Skeletal muscle satellite cell (primary cell): ENCODE measurements around the gene PDE6B.

Experiments used
- H3K27me3 ChIP-seq: 2 replicates; pipeline ENCODE4 v1.7.0; 2013; ENCODE audit warnings: low read length; ENCODE audit not compliant: control insufficient read depth, insufficient read depth
- H3K36me3 ChIP-seq: 2 replicates; pipeline ENCODE4 v1.7.0; 2013; ENCODE audit warnings: mild to moderate bottlenecking, control low read depth, low read length; ENCODE audit not compliant: insufficient read depth
- H3K4me1 ChIP-seq: 2 replicates; pipeline ENCODE4 v1.7.0; 2013; ENCODE audit warnings: low read length; ENCODE audit not compliant: control insufficient read depth, insufficient read depth
- H3K4me2 ChIP-seq: 2 replicates; pipeline ENCODE4 v1.7.0; 2013; ENCODE audit warnings: mild to moderate bottlenecking, low read length
- H3K4me3 ChIP-seq: 2 replicates; pipeline ENCODE4 v1.7.0; 2013; ENCODE audit warnings: low read length
- H3K9ac ChIP-seq: 2 replicates; pipeline ENCODE4 v1.7.0; 2013; ENCODE audit warnings: mild to moderate bottlenecking, low read depth, low read length, moderate library complexity
- H3K9me3 ChIP-seq: replicated peaks from 2 replicates; pipeline ENCODE4 v1.7.0; 2013; ENCODE audit warnings: mild to moderate bottlenecking, control low read depth, low read length

PDE6B gene

DNA sequence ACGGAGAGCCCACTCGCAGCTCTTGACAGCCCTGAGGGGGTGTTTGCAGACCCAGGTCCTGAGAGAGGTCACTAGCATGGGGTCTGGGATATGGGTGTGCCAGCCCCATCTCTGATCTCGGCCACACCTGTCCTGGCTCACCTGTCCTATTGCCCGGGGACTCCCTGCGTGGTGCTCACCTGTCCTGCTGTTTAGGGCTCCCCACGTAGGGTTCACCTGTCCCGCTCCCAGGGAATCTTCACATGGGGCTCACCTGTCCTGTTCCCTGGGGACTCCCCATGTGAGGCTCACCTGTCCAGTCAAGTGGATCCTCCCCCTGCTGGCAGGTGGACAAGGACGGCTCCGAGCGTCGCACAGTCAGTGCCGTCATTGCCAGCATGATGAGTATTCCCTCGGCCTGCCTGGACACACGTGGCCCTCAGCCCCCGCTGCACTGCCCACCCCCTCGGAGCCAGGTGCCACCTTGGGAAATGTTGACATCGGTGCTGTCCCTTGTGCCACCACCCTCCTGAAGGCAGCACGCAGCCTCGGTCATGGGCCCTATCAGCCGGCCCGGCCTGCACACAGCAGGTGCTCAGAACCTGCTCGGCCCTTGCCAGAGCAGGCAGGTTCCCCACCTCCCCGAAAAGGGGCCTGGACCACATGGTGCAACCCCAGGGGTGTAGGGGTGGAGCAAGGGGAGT lies 57.3 kb downstream of the PDE6B start:
- H3K9ac ChIP-seq, result no peak overlapping the region
- H3K4me1 ChIP-seq, result peaks cover 39% of the 10 kb centered on the region
- H3K4me2 ChIP-seq, result no peak overlapping the region
- H3K4me3 ChIP-seq, result no peak overlapping the region
- no peaks in the 10 kb centered on the region for H3K27me3 ChIP-seq
- H3K36me3 ChIP-seq, result no peaks in the 10 kb centered on the region
- H3K9me3 ChIP-seq, result no peaks in the 10 kb centered on the region

DNA sequence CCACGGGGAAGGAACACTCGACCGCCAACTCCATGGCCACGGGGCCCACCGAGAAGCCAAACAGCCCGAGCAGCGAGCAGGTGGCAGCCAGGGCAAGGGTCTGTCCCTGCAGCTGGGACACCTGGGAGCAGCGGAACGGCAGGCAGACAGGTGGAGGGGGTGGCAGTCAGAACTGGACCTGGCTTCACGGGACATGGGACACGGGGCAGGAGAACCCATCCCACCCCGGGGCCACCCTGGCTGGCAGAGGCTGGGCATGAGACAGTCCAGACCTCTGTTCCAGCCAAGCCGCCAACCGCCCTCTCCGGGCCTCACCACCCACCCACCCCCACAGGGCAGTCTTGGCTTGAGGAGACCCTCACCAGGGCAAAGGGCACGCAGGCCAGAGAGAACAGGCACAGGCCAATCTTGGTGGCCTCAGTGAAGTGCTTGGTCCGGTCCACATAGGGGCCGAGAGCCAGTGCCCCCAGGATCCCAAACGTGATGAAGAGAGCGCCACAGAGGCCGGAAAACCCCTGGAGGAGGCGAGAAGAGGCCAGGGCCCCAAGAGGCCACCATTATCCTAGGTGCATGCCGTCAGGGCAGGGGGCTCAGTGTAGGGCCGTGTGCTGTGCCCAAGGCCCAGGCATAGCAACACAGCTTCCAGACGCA lies 58.0 kb downstream of the PDE6B start:
- Histone ChIP-seq H3K4me1 (peaks cover 39% of the 10 kb centered on the region), H3K36me3 (no peaks in the 10 kb centered on the region), H3K4me2 (no peak overlapping the region), H3K27me3 (no peaks in the 10 kb centered on the region), H3K4me3 (no peak overlapping the region), H3K9me3 (no peaks in the 10 kb centered on the region), H3K9ac (no peak overlapping the region)

DNA sequence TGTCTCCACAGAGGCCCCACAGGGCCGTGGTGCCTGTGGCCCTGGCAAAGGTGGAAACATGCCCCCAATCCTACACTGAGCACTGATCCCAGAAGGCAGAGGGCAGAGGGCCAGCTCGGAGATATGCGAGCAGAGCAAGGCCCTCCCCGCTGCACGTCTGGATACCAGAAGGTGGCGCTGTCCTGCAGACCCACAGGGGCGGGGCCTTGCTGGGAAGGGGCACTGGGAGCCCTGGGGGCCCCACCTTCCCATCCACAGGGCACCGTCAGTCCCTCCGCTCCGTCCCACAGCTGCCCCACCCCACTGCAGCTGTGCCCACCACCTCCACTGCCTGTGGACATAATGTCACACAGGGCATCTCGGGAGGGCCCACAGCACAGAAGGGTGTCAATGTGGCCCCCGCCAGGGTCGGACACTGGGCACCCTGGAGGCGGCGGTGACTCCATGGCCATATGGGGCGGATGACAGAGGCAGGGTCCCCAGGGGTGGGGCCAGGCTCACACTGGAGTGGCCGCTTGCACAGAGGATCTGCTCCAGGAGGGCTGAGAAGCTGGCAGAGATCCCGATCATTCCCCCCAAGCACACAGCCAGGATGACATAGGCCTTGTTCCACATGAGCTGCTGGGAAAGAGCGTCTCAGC lies 58.7 kb downstream of the PDE6B start:
- Histone ChIP-seq H3K4me3 (no peak overlapping the region), H3K4me2 (no peak overlapping the region), H3K9ac (no peak overlapping the region), H3K36me3 (no peaks in the 10 kb centered on the region), H3K27me3 (no peaks in the 10 kb centered on the region), H3K9me3 (no peaks in the 10 kb centered on the region), H3K4me1 (peaks cover 43% of the 10 kb centered on the region)

DNA sequence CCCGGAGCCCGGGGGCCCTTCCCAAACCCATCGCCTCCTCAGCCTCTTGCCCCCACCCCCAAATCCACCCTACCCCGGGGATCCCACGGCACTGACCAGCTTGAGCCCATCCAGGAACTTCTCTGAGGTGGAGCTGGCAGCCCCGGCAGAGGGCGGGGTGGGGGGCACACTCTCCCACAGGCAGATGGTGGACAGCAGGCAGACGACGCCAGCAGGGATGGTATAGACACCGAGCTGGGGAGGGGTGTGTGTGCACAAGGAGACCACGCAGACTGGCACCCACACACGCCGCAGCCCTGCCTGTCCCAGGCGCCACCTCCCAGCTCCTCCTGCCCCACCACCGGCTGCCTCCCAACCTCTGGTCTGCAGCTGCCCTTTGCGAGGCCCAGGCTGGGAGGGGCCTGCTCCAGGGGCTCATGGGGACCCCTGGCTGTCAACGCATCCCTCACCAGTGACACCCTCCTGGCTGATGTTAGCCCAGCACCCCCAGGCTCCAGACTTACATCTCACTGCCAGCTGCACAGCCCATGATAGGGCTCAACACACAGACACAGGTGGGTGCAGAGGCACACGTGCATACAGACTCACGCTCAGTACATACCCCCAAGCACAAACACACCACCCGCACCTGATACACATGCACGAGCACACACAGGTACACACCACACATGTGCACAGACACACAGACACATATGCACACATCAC lies 59.4 kb downstream of the PDE6B start:
- Histone ChIP-seq H3K36me3 (no peaks in the 10 kb centered on the region), H3K4me1 (peaks cover 43% of the 10 kb centered on the region), H3K4me2 (no peak overlapping the region), H3K9me3 (no peaks in the 10 kb centered on the region), H3K4me3 (no peak overlapping the region), H3K27me3 (no peaks in the 10 kb centered on the region), H3K9ac (no peak overlapping the region)

DNA sequence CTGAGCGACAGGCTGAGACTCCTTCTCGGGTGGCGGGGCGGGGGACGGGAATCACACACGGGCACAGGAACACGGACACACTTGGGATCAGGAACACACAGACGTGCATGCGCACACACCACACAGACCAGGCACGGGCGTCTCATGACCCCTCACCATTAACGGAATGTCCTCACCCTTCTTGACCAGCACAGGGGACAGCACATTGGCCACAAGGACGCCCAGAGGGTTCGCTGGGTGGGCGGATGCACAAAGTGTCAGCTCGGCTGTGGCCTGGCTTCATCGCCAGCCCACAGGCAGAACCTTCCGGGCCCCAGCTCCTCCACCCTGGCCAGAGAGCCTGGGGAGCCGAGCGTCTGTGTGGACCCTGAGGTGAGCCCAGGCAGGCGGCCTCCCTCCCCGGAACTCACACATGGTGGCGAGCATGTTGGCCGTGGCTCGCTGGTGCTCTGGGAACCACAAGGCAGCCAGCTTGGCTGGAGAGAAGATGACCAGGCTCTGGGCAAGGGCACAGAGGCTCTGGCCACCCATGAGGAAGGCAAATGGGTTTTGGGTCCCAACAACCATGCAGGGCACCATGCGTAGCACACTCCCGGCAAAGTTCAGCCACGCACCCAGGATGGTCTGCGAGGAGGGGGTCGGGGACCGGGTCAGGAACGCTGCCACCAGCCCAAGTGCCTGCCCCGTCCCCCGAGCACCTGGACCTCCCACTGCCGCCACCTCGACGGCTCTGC lies 60.5 kb downstream of the PDE6B start:
- H3K9ac ChIP-seq, result no peak overlapping the region
- no peak overlapping the region for H3K4me3 ChIP-seq
- H3K4me1 ChIP-seq, result peaks cover 38% of the 10 kb centered on the region
- no peak overlapping the region for H3K4me2 ChIP-seq
- no peaks in the 10 kb centered on the region for H3K9me3 ChIP-seq
- no peaks in the 10 kb centered on the region for H3K27me3 ChIP-seq
- no peaks in the 10 kb centered on the region for H3K36me3 ChIP-seq

DNA sequence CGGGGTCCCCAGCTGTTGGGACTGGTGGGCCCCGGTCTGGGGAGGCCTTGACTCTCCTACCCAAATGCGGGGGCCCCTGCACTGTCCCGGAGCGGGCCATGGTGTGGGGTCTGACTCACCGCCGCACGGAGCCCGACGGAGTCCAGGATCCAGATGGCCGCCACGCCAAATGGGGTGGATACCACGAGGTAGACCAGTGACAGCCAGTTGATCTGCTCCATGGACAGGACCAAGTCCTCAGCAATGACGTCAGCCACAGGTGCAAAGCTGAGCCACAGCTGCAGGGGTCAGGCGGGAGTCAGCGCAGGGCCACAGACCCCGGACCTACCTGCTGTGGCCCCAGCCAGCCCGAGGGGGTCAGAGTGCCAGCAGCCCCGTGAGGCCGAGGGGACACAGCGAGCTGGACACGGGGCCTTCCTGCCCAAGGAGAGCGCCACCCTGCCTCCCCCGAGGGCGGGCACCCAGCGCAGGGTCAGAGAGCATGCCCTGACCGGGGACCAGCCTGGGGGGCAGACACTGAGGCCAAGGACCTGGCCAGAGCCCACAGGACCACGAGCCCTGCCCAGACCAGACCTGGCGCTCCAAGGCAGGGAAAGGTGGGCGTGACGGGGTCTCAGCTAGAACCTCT lies 61.2 kb downstream of the PDE6B start:
- H3K27me3 ChIP-seq, result no peaks in the 10 kb centered on the region
- H3K4me2 ChIP-seq, result peak overlapping the region; percentile 79
- no peaks in the 10 kb centered on the region for H3K36me3 ChIP-seq
- no peak overlapping the region for H3K9ac ChIP-seq
- H3K4me3 ChIP-seq, result peak overlapping the region; percentile 47
- H3K4me1 ChIP-seq, result peaks cover 34% of the 10 kb centered on the region
- H3K9me3 ChIP-seq, result no peaks in the 10 kb centered on the region

DNA sequence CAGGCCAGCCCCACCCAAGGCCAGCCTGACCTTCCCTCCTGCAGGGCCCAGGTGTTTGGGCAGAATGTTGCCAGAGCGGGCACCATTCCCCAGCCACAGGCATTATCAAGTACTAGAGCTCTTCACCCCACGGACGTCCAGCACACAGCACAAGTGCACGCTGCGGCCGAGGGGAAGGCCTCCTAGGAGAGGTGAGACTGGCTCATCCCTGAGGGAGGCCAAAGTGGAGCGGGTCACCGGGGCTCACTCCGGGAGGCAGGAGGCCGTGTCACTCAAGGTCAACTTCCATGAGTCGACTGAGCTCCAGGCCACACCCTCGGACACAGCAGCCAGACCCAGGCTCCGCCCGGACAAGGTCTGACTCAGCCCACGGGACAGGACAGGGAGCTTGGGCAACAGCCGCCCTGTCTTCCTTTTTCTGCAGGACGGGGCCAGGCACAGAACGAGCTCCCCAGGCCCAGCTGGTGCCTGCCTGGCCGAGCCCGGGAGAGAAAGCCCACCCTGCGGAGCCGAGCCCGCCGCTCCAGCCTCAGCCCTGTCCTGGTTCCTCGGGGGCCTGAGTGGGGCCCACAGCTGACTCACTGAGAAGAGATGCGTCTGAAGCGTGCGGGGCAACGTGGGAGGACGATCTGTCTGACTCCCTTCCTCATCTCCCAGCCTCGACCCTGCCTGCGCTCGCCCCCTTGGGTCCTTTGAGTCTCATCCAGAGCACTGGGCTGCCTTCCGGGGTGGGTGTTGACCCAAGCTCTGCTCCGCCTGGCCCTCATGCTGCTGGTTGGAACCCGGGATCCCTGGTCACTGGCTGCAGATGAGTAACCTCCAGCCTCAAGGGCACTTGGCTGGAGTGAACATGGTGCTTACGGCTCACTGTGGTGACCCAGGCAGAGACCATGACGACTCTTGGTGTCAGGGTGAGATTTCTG lies 61.9 kb downstream of the PDE6B start:
- peak overlapping the region; percentile 79 for H3K4me2 ChIP-seq
- H3K9ac ChIP-seq, result peak overlapping the region; percentile 59
- no peaks in the 10 kb centered on the region for H3K36me3 ChIP-seq
- peaks cover 34% of the 10 kb centered on the region for H3K4me1 ChIP-seq
- peak overlapping the region; percentile 56 for H3K4me3 ChIP-seq
- H3K9me3 ChIP-seq, result no peaks in the 10 kb centered on the region
- no peaks in the 10 kb centered on the region for H3K27me3 ChIP-seq

DNA sequence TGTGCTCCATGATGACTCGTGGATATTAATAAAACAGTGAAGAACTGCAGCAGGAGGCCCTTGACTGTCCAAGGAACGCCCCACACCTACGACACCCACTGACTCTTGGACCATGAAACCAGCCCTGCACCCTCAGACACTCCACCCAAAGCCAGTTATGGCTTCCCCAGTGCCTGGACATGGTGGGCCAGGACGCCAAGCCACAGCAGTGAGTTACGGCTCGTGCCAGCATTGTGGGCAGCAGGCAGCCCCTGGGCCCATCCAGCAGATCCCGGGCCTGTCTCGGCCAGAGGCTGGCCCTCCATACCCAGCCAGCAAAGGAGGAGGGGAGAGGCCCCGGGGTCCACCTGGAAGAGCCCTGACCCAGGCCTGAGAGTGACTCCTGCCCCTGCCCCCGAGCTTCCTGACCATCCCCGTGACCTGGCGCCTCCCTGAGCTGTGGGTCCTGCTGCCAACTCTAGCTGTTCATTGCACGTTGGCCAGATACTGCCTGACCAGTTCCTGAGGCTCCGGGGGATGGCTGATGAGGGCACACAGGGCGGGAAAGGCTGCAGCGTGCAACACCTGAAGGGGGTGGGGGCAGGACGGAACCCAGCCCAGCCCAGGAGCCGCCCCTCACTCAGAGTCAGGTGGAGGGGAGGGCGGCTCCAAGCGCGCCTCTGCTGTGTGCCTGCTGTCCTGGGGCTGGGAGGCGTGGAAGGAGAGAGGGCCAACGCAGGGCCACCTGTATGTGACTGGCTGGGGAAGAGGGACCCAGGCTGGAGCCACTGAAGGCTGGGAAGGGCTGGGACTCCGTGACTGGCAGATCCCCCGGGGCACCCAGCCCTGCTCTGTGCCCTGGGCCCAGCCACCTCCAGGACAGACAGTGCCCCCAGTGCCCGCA lies 62.8 kb downstream of the PDE6B start:
- H3K36me3 ChIP-seq, result no peaks in the 10 kb centered on the region

DNA sequence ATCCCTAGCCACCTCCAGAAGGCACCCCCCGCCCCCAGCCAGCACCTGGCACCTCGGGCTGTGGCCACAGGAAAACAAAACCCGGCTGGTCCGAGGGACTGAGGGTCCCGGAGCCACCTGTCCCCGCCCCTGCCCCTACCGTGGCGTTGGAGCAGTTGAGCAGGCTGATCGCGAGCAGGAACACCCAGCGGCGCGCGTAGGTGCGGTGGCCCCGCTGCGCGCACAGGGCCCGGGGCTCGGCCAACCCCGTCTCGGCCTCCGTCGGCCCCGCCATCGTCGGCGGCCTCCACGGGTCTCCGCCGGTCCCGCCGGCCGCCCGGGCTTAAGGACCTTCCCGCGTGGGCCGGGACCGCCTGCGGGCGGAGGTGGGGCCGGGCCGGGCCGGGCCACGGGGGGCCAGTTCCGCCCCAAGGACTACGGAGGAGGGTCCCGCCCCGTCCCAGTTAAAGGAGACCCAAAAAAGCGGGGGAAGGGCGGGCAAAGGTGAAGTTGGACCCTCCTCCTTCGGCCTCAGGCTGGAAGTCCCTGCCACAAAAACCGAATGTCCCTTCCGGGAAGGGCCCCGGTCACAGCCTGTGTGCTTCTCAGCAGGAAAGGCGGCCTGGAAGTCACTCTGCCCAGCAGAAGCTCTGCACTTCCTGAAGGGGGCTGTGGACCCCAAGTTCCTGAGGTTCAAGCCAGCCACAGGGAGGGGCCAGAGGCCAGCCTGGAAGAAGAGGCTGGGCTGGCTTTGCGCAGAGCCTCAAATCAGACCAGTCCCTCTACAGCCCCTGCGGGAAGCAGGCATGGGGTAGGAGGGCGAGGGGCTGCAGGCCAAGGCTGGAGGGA lies 63.7 kb downstream of the PDE6B start, which contains the start of gene SLC49A3:
Gene SLC49A3, minus strand, starts transcription at position 298 of the 828 bp plus-strand sequence. Its CDS starts 24 bp downstream, at position 274.
- no peaks in the 10 kb centered on the region for H3K36me3 ChIP-seq
- H3K4me3 ChIP-seq, result peak within 1 kb of the TSS; percentile 56
- H3K9ac ChIP-seq, result peak within 1 kb of the TSS; percentile 62
- peak within 1 kb of the TSS; percentile 79 for H3K4me2 ChIP-seq
- H3K9me3 ChIP-seq, result no peaks in the 10 kb centered on the region
- peaks cover 9% of the 10 kb centered on the region for H3K27me3 ChIP-seq
- peaks cover 28% of the 10 kb centered on the region for H3K4me1 ChIP-seq

More for the DNA sequence above, 62.8 kb downstream of the PDE6B start:
- Histone ChIP-seq H3K4me3 (peak overlapping the region; percentile 56), H3K27me3 (peaks cover 2% of the 10 kb centered on the region), H3K4me1 (peaks cover 34% of the 10 kb centered on the region), H3K9me3 (no peaks in the 10 kb centered on the region), H3K4me2 (peak overlapping the region; percentile 79), H3K9ac (peak overlapping the region; percentile 62)
